Uterus (tissue), 2 donors: ENCODE results near the gene KLHL21.

Source experiments
- POLR2A ChIP-seq, 2 donors: fragments of 450-650 bp; IDR thresholded peaks; one replicate each; pipeline ENCODE4 v1.6.1; 2016; ENCODE audit warnings: antibody characterized with exemption in 2 of 2, mild to moderate bottlenecking in 1 of 2, moderate library complexity in 1 of 2
- TF ChIP-seq, protein P1 (sequence below), 4 experiments: fragments of 200-600 bp in 2 of 4; fragments of 450-650 bp in 2 of 4; sonication (generic) in 2 of 4; IDR thresholded peaks; one replicate each; pipeline ENCODE4 v1.5.1; 2016 to 2019; ENCODE audit warnings: antibody characterized with exemption in 4 of 4, mild to moderate bottlenecking in 2 of 4, moderate library complexity in 1 of 4

DNA sequence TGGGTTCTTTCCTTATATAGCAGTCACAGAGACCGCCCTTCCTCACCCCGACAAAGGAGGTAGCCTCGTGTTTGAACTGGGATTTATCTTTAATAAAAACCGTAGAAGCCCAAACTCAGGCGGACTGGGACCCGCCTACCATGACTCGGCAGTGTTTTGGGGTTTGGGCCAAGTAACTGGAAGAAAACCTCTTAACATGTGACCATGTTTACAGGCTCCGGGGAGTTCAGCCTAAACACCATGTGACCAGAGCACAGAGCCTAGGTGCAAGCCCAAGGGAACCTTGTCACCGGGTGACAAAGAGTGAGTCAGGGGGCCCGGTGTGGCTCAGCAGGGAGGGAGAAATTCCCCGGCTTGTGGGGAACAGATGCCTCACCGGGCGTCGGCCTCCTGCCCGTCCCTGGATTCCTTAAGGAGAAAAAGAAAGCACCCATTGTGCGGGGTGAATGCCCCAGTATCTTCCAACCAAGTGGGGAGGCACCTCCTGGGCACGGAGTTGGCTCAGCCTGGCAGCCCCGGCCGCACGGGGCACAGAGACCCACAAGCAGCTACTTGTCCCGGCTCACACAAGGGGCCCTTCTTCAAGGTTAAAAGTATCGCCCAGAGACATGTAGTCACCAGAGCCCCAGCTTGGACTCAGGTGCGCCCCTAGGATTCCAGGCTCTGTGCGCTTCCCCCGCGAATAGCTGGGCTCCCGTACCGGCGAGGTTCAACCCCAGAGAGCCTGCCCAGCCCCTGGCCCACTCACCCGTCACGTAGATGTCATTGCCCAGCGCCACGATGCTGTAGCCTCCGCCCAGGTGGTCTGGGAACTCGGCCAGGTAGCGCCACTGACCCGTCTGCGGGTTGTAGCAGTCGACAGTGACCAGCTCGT lies 1.4 kb downstream of the KLHL21 start:
- TF ChIP-seq POLR2A (IDR thresholded peaks at IDR 0.05) = peak; percentile 49 to 87
- TF ChIP-seq, protein P1, sequence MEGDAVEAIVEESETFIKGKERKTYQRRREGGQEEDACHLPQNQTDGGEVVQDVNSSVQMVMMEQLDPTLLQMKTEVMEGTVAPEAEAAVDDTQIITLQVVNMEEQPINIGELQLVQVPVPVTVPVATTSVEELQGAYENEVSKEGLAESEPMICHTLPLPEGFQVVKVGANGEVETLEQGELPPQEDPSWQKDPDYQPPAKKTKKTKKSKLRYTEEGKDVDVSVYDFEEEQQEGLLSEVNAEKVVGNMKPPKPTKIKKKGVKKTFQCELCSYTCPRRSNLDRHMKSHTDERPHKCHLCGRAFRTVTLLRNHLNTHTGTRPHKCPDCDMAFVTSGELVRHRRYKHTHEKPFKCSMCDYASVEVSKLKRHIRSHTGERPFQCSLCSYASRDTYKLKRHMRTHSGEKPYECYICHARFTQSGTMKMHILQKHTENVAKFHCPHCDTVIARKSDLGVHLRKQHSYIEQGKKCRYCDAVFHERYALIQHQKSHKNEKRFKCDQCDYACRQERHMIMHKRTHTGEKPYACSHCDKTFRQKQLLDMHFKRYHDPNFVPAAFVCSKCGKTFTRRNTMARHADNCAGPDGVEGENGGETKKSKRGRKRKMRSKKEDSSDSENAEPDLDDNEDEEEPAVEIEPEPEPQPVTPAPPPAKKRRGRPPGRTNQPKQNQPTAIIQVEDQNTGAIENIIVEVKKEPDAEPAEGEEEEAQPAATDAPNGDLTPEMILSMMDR (IDR thresholded peaks at IDR 0.05) = no peak
